HepG2 (cell line): ENCODE results near the gene RTN4. TPM values are rescaled to one million over a fixed set of nuclear protein-coding genes. Genes with fewer than 3 reads are reported as not detected.
A peak's percentile ranks its signal among the peaks of the same experiment; 100 is the strongest.

Experiments used
- ARID2 ChIP-seq: sonication (generic); formaldehyde crosslinking; IDR thresholded peaks from 2 replicates; pipeline ENCODE4 v1.8.1; 2022; ENCODE audit warnings: mild to moderate bottlenecking, missing genetic modification reagents, borderline replicate concordance
- ARNT2 ChIP-seq: sonication (generic); formaldehyde crosslinking; IDR thresholded peaks from 2 replicates; pipeline ENCODE4 v1.8.0; 2022; ENCODE audit warnings: mild to moderate bottlenecking, low read depth, missing genetic modification reagents, moderate library complexity
- CENPX ChIP-seq: sonication (generic); formaldehyde crosslinking; IDR thresholded peaks from 2 replicates; pipeline ENCODE4 v1.9.0; 2021; ENCODE audit warnings: mild to moderate bottlenecking, missing genetic modification reagents, moderate library complexity
- CHD2 ChIP-seq: IDR thresholded peaks from 2 replicates; pipeline ENCODE4 v1.6.1; 2011; ENCODE audit warnings: low read depth, low read length, improper control_type of control experiment
- EZH2 ChIP-seq: conservative IDR thresholded peaks from 2 replicates; pipeline ENCODE4 v1.6.1; 2012; ENCODE audit warnings: mild to moderate bottlenecking, low read depth, low read length, moderate library complexity
- GLI4 ChIP-seq: sonication (generic); formaldehyde crosslinking; IDR thresholded peaks from 2 replicates; pipeline ENCODE4 v1.5.1; 2020; ENCODE audit warnings: missing genetic modification reagents, mild to moderate bottlenecking, moderate library complexity, borderline replicate concordance
- GPN1 ChIP-seq: sonication (generic); formaldehyde crosslinking; IDR thresholded peaks from 2 replicates; pipeline ENCODE4 v1.5.1; 2020; ENCODE audit warnings: missing genetic modification reagents, borderline replicate concordance
- MBNL3 ChIP-seq: fragments of 250-450 bp; sonication (Bioruptor Pico); conservative IDR thresholded peaks from 2 replicates; pipeline ENCODE4 v1.8.0; 2022; ENCODE audit warnings: mild to moderate bottlenecking, inconsistent platforms
- MEF2D ChIP-seq: sonication (generic); formaldehyde crosslinking; IDR thresholded peaks from 2 replicates; pipeline ENCODE4 v1.5.1; 2020; ENCODE audit warnings: mild to moderate bottlenecking, missing genetic modification reagents
- NFKB2 ChIP-seq: sonication (generic); formaldehyde crosslinking; IDR thresholded peaks from 2 replicates; pipeline ENCODE4 v1.4.0; 2020; ENCODE audit warnings: missing genetic modification reagents, borderline replicate concordance
- PAWR ChIP-seq: sonication (generic); formaldehyde crosslinking; IDR thresholded peaks from 2 replicates; pipeline ENCODE4 v1.4.0; 2020; ENCODE audit warnings: missing genetic modification reagents, mild to moderate bottlenecking, borderline replicate concordance
- PHF5A ChIP-seq: IDR thresholded peaks from one replicate; pipeline ENCODE4 v1.6.1; 2018; ENCODE audit warnings: low read depth, missing genetic modification reagents; ENCODE audit not compliant: unreplicated experiment
- SAFB2 ChIP-seq: sonication (generic); formaldehyde crosslinking; IDR thresholded peaks from 2 replicates; pipeline ENCODE4 v1.5.1; 2020; ENCODE audit warnings: missing genetic modification reagents, low read depth, mild to moderate bottlenecking, borderline replicate concordance
- SP5 ChIP-seq: IDR thresholded peaks from 2 replicates; pipeline ENCODE4 v1.6.1; 2016; ENCODE audit warnings: low read depth, borderline replicate concordance
- TSC22D2 ChIP-seq: sonication (generic); formaldehyde crosslinking; IDR thresholded peaks from 2 replicates; pipeline ENCODE4 v1.5.1; 2020; ENCODE audit warnings: missing genetic modification reagents, mild to moderate bottlenecking, borderline replicate concordance
- U2AF2 ChIP-seq: fragments of 200-400 bp; formaldehyde crosslinking; IDR thresholded peaks from 2 replicates; pipeline ENCODE4 v1.6.1; 2017; ENCODE audit warnings: low read depth, mild to moderate bottlenecking, low read length
- ZIK1 ChIP-seq: sonication (generic); formaldehyde crosslinking; IDR thresholded peaks from 2 replicates; pipeline ENCODE4 v1.5.0; 2020; ENCODE audit warnings: mild to moderate bottlenecking, low read depth, missing genetic modification reagents, borderline replicate concordance
- ZKSCAN5 ChIP-seq: sonication (generic); formaldehyde crosslinking; IDR thresholded peaks from 2 replicates; pipeline ENCODE4 v1.5.1; 2020; ENCODE audit warnings: mild to moderate bottlenecking, missing genetic modification reagents
- ZKSCAN8 ChIP-seq: IDR thresholded peaks from 2 replicates; pipeline ENCODE4 v1.6.1; 2016; ENCODE audit warnings: borderline replicate concordance, missing genetic modification reagents, missing compliant biosample characterization
- ZNF12 ChIP-seq: sonication (generic); formaldehyde crosslinking; IDR thresholded peaks from 2 replicates; pipeline ENCODE4 v1.5.0; 2020; ENCODE audit warnings: missing genetic modification reagents
- ZNF292 ChIP-seq: sonication (generic); formaldehyde crosslinking; IDR thresholded peaks from 2 replicates; pipeline ENCODE4 v1.8.1; 2022; ENCODE audit warnings: mild to moderate bottlenecking, low read depth, missing genetic modification reagents, borderline replicate concordance
- ZNF484 ChIP-seq: sonication (generic); formaldehyde crosslinking; IDR thresholded peaks from 2 replicates; pipeline ENCODE4 v1.5.1; 2020; ENCODE audit warnings: mild to moderate bottlenecking, low read depth, missing genetic modification reagents, borderline replicate concordance
- ZNF747 ChIP-seq: sonication (generic); formaldehyde crosslinking; IDR thresholded peaks from 2 replicates; pipeline ENCODE4 v1.8.1; 2023; ENCODE audit warnings: missing genetic modification reagents, mild to moderate bottlenecking, borderline replicate concordance
- ZNF780A ChIP-seq: sonication (generic); formaldehyde crosslinking; IDR thresholded peaks from 2 replicates; pipeline ENCODE4 v1.8.0; 2022; ENCODE audit warnings: mild to moderate bottlenecking, missing genetic modification reagents, moderate library complexity
- ZSCAN30 ChIP-seq: sonication (generic); formaldehyde crosslinking; IDR thresholded peaks from 2 replicates; pipeline ENCODE4 v1.5.0; 2020; ENCODE audit warnings: mild to moderate bottlenecking, missing genetic modification reagents
- polyA plus RNA-seq, 8 experiments: library from polyadenylated mRNA; depleted of rRNA in 3 of 8; stranded (reverse) in 7 of 8; unstranded in 1 of 8; fragments of >200 nt; fragmentation: Illumina TruSeq in 4 of 8; extraction: Trizol in 4 of 8; gene quantifications; 2 replicates each; pipeline versions ENCODE4 v1.2.1 to v1.2.3, GENCODE V29; 2011 to 2016; ENCODE audit warnings: low read depth in 4 of 8, missing spikeins in 1 of 8, mixed read lengths in 1 of 8; ENCODE audit not compliant: insufficient read depth in 1 of 8
- total RNA-seq, 5 experiments: library from RNA; depleted of rRNA; stranded (reverse); fragments of >200 nt; fragmentation: Illumina TruSeq; extraction: Trizol; gene quantifications; 2 replicates each; pipeline ENCODE4 v1.2.3, GENCODE V29; 2016; ENCODE audit warnings: low read depth in 1 of 5
- TF ChIP-seq, protein P1 (sequence below): sonication (generic); formaldehyde crosslinking; conservative IDR thresholded peaks from 2 replicates; pipeline ENCODE4 v1.8.1; 2023; ENCODE audit warnings: missing genetic modification reagents
- TF ChIP-seq, protein P2 (sequence below): sonication (generic); formaldehyde crosslinking; IDR thresholded peaks from 2 replicates; pipeline ENCODE4 v1.5.0; 2020; ENCODE audit warnings: mild to moderate bottlenecking, missing genetic modification reagents, borderline replicate concordance

RTN4 gene
- total and polyA plus RNA-seq, 2 of the 13 experiments (the other 11 are each of a cell fraction or from before 2014, with no cell fraction given): 98.4 to 133 TPM

DNA sequence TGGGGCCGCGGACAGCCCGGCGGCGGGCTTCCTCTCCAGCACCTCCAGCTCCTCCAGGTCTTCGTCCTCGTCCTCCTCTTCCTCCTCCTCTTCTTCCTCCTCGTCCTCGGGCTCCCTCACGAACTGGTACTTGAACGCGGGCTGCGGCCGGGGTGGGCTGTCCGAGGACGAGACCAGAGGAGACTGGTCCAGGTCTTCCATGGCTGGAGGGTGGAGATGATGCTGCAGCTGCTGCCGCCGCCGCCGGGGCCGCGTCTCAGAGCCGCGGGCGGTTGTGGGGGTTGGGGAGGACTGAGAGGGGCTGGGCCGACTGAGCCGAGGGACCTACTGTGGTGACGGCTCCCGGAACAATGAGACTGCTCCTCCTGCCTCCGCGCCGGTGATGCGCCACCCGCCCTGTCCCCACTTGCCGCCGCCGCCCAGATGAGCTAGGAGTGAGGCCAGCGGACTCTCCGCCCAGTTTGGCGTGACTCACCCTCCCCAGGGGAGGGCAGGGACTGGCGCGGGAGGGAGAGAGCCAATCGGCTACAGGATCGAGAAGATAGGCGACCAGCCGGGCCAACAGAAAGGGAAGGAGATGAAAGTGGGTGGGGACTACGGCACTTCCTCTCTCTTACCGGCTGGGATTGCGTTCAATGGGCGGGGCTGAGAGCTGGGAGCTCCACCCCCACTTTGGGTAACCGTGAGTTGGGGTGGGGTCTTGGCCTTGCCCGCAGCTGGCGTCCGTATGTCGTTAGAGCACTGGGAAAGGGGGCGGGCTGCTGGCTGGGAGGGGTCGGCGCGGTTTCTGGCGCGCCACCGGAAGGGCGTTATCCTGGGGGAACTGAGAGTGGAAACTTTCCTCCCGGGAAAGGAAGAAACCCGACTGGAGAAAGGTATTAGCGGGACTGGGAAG, at the start of gene RTN4 (continued):
- TF ChIP-seq U2AF2: no peak
- no peak for TF ChIP-seq ZNF484
- peak; percentile 67 for TF ChIP-seq TSC22D2 (CRISPR knock-in tag)
- TF ChIP-seq ZNF292 (CRISPR knock-in tag): no peak; the same call in 1 of the 2 replicates
- TF ChIP-seq SP5: peak; percentile 90
- TF ChIP-seq SAFB2 (CRISPR knock-in tag): peak; percentile 89; the same call in 1 of the 2 replicates
- no peak for TF ChIP-seq PHF5A (CRISPR knock-in tag)
- TF ChIP-seq CHD2: peak; percentile 59; the same call in 1 of the 2 replicates
- TF ChIP-seq ZIK1 (CRISPR knock-in tag): peak; percentile 91; the same call in 1 of the 2 replicates
- TF ChIP-seq, protein P1, sequence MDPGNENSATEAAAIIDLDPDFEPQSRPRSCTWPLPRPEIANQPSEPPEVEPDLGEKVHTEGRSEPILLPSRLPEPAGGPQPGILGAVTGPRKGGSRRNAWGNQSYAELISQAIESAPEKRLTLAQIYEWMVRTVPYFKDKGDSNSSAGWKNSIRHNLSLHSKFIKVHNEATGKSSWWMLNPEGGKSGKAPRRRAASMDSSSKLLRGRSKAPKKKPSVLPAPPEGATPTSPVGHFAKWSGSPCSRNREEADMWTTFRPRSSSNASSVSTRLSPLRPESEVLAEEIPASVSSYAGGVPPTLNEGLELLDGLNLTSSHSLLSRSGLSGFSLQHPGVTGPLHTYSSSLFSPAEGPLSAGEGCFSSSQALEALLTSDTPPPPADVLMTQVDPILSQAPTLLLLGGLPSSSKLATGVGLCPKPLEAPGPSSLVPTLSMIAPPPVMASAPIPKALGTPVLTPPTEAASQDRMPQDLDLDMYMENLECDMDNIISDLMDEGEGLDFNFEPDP (CRISPR knock-in tag): no peak
- no peak for TF ChIP-seq EZH2
- TF ChIP-seq ARNT2 (CRISPR knock-in tag): peak; percentile 67
- TF ChIP-seq MEF2D (CRISPR knock-in tag): peak; percentile 80
- peak; percentile 64; the same call in 1 of the 2 replicates for TF ChIP-seq ZNF12
- TF ChIP-seq, protein P2, sequence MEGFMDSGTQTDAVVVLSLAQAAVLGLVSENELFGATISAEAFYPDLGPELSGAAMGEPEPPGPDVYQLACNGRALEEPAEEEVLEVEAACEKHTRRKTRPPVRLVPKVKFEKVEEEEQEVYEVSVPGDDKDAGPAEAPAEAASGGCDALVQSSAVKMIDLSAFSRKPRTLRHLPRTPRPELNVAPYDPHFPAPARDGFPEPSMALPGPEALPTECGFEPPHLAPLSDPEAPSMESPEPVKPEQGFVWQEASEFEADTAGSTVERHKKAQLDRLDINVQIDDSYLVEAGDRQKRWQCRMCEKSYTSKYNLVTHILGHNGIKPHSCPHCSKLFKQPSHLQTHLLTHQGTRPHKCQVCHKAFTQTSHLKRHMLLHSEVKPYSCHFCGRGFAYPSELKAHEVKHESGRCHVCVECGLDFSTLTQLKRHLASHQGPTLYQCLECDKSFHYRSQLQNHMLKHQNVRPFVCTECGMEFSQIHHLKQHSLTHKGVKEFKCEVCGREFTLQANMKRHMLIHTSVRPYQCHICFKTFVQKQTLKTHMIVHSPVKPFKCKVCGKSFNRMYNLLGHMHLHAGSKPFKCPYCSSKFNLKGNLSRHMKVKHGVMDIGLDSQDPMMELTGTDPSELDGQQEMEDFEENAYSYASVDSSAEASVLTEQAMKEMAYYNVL (CRISPR knock-in tag): no peak; the same call in 1 of the 2 replicates
- TF ChIP-seq GPN1 (CRISPR knock-in tag): no peak
- TF ChIP-seq NFKB2 (CRISPR knock-in tag): peak; percentile 80; the same call in 1 of the 2 replicates
- TF ChIP-seq ZKSCAN8 (CRISPR knock-in tag): peak; percentile 38; the same call in 1 of the 2 replicates
- TF ChIP-seq ZNF780A (CRISPR knock-in tag): peak; percentile 62; the same call in 1 of the 2 replicates
- TF ChIP-seq CENPX (CRISPR knock-in tag): no peak
- peak; percentile 80; the same call in 1 of the 2 replicates for TF ChIP-seq ARID2 (CRISPR knock-in tag)
- TF ChIP-seq MBNL3 (CRISPR knock-in tag): no peak
- TF ChIP-seq GLI4 (CRISPR knock-in tag): no peak
- peak; percentile 90 for TF ChIP-seq ZNF747 (CRISPR knock-in tag)
- TF ChIP-seq PAWR: 0 out of 2 replicates have a peak, but pooled peaks have one; percentile 79
- no peak for TF ChIP-seq ZSCAN30
- no peak for TF ChIP-seq ZKSCAN5
